Nephron (organoid): ENCODE measurements around the gene CFL2.

Experiments
- H3K27ac Mint-ChIP-seq, 3 experiments: 2 replicates each; pipeline ENCODE4 v1.8.0; 2020; ENCODE audit warnings: mixed read lengths in 3 of 3, mild to moderate bottlenecking in 2 of 3, moderate library complexity in 1 of 3
- H3K27me3 Mint-ChIP-seq: 2 replicates; pipeline ENCODE4 v1.8.0; 2021; ENCODE audit warnings: low read depth, mild to moderate bottlenecking, moderate library complexity, mixed read lengths
- H3K36me3 Mint-ChIP-seq: 2 replicates; pipeline ENCODE4 v1.8.0; 2020; ENCODE audit warnings: low read depth, mixed read lengths
- H3K4me1 Mint-ChIP-seq: 2 replicates; pipeline ENCODE4 v1.8.0; 2020; ENCODE audit warnings: mixed read lengths
- H3K4me3 Mint-ChIP-seq, 3 experiments: 2 replicates each; pipeline ENCODE4 v1.8.0; 2020; ENCODE audit warnings: mild to moderate bottlenecking in 3 of 3, mixed read lengths in 3 of 3, moderate library complexity in 2 of 3
- H3K9me3 Mint-ChIP-seq: 2 replicates; pipeline ENCODE4 v1.8.0; 2020; ENCODE audit warnings: mixed read lengths
- CTCF ChIP-seq, 3 experiments: fragments of 200-600 bp; sonication (generic); IDR thresholded peaks; one replicate each; pipeline ENCODE4 v1.5.0; 2021; ENCODE audit warnings: antibody characterized with exemption in 3 of 3; ENCODE audit not compliant: unreplicated experiment in 3 of 3

Gene CFL2

DNA sequence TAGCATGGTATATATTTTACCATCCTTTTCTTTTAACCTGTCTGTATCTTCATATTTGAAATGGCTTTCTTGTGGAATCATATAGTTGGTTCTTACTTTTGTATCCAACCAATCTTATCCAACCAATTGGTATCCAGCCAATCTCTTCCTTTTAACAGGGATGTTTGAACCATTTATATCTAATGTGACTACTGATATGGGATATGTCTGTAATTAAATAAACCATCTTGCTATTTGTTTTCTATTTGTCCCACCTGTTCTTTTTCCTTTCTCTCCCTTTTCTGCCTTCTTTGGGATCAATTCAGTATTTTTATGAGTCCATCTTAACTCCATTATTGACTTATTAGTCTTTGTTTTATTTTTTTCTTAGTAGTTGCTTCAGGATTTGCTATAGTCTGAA is 53.6 kb downstream of the CFL2 start:
- H3K36me3 Mint-ChIP-seq: peaks cover 3% of the 10 kb centered on the region
- peaks cover 23% of the 10 kb centered on the region for H3K9me3 Mint-ChIP-seq
- TF ChIP-seq CTCF (IDR thresholded peaks at IDR 0.05; ENCODE audit: unreplicated experiment in 3 of 3): no peak
- no peak overlapping the region for H3K4me3 Mint-ChIP-seq
- no peaks in the 10 kb centered on the region for H3K27me3 Mint-ChIP-seq
- no peak overlapping the region for H3K27ac Mint-ChIP-seq
- H3K4me1 Mint-ChIP-seq: peaks cover 4% of the 10 kb centered on the region
